Activated T-cell treated with anti-CD3 and anti-CD28 coated beads for 24 hours (primary cell): ENCODE measurements around the gene SLC6A11.

Experiments
- DNase-seq: peaks from one replicate; pipeline ENCODE4 v3.0.0-alpha.2; 2020; ENCODE audit warnings: low read depth

The SLC6A11 gene

DNA sequence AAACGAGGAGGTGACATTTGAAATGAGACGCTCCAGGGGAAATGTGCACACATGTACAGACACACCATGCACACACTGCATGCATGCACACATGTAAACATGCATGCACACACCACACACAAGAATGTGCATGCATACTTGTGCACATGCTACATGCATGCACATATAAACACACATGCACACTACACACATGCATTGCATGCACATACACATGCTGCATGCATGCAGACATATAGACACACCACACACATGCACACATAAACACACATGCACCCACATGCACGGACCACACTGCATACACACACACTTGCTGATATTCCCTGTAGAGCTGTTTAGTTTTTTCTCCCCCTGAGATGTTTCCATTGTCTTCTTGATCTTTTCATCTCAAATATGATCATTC, 138.7 kb downstream of the SLC6A11 start:
- DNase-seq, result no peak

DNA sequence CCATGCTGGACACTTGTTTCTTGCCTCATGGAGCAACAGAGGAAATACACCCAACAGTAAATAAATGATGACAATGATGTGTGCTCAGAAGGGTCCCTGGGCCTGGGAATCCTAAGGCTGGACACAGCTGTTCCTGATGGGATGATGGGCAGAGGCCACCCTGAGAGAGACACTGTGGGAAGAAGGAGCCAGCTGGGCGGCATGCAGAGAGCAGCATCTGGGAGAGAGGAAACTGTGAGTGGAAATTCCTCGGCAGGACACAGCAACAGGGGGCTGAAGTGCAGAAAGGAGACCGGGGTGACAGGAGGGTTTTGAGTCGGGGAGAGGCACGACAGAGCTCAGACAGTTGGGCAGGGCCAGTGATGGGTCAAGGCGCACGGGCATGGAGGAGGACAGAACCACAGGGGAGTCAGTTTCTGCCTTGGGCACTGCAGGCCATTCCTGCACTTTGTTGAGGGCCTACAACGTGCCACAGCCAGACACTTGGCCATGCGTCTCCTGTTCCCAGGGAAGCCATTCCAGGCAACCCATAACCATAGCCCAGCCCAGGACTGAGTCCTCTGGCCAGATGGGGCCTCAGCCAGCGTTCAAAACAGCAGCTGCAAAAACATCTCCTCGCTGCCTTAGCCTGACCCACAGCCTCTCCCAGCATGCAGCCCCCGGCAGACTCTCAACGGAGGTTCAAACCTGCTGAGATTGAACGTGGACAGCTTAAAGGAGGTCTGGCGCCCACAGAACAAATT, 139.9 kb downstream of the SLC6A11 start:
- DNase-seq, result no peak

DNA sequence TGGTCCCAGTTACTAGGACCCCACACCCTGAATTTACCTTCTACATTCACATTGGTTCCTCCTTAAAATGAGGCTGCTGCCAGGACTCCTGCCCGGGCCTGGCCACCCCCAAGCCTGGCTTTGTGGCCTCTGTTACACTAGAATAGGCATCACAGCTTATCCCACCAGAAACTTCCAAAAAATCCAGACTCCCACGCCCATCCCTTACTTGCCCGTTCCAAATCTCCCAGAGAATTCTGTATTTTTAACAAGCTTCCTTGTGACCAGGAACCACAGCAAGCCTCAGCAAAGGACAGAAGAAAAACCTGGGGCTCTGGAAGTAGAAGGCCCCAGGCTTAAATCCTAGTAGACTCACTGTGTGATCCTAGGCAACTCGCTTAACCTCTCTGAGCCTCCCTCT, 140.5 kb downstream of the SLC6A11 start:
- DNase-seq, result no peak

DNA sequence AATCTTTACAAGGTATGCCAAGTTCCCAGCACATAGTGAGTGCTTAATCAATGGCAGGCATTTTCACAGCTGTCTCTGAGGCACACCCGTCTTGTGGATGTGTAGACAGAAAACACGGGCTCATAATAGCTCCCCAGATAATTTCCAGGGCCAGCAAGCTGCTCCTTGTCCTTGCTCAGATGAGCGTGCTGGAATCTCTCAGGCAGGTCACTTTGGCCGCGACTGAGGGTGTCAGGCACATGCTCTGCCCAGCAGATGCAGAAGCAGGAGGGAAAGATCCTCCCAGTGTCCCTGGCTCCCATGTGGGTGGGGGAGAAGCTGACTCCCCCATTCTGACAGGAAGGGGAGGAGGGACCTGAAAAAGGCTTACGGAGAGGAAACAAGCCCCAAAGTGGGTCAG, 141.0 kb downstream of the SLC6A11 start:
- no peak for DNase-seq

DNA sequence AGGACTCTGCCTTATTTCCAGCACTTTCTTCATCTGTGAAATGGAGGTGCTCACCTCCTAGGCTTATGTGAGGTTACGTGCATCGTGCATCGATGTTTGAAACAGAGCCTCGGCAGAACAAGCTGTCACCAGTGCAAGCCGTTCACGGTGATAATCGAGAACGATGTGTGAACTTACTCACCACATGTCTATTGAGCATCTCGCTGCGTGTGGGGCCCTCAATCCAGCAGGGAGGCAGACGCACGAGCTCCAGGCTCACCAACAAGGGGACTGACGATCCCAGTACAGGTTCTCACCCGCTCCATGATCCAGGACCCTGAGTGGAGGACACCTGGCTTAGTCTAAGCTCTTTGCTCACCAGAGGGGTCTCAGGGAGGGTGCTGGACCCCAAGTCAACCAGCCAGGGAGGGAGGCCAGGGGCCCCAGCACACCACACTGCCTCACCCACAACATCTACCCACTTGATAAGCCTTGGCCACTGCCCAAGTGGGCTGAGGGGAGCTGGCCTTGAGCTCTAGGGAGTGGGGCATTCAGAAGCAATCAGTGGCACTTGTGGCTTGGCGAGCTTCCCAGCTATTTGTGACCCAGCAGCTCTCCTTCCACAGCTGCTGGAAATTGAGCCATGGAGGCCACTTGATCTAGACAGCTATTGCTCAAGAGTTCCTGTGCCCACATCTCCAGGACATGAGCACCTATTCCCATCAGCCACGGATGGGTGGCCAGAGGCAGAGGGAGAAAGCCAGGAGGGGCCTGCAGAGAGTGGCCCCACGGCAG, 142.1 kb downstream of the SLC6A11 start:
- no peak for DNase-seq

DNA sequence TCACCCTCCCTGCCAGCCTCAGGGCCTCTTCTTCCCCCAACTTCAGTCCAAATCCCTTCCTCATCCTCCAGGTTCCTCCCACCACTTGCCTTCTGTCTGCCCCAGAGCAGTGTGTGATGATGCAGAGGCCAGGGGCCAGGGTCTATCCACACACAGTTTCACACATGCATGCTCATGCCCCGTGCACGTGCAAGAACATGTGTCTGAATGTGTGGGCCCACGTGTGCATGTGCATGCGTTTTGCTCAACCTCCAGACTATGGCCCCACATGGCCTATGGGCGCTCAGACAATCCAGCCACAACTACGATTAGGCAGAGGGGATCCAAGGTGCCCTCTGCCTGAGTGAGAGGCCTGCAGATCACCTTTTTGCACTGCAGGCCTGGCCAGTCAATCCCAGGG, 144.2 kb downstream of the SLC6A11 start:
- no peak for DNase-seq

DNA sequence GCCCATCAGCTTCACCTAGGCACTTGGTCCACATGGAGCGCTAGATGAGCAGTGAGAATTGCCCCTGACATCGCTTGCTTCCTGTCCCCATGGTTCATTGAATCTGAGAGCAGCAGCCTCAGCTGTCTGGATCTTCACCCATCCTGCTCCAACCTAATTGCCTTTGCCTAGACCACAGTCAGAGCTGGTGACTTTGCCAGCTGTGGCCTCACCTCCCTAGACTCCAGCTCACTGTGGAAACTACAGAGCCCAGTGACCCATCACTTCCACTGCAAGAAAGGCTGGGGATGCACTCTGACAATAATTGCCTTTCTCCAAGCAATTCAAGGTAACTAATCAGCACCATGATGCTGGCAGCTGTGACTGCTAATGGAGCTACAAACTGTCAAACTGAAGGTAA, 145.9 kb downstream of the SLC6A11 start:
- no peak for DNase-seq

DNA sequence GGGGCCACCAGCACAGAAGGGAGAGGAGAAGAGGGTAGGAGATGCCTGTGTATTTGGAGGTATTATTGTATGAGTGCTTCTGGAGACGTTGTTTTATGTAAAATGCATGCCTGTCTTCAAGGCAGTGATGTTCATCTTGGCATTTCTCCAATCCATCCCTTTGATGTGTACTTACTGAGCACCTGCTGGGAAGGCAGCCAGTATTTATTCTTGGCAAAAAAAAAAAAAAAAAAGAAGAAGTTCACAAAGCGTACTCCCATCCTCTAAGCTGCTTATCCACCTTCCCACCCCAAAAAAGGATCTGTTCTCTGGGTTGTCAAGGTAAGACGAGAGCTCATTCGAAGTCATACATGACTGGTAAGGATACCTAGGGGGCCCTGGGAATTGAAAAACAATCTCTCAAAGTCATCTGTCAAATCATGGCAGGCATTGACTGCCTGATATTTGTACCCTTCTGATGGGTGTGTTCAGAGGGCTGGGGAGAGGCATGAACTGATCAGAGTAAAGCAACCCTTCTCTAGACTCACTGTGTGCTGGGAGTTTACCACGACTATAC, 146.5 kb downstream of the SLC6A11 start:
- no peak for DNase-seq

DNA sequence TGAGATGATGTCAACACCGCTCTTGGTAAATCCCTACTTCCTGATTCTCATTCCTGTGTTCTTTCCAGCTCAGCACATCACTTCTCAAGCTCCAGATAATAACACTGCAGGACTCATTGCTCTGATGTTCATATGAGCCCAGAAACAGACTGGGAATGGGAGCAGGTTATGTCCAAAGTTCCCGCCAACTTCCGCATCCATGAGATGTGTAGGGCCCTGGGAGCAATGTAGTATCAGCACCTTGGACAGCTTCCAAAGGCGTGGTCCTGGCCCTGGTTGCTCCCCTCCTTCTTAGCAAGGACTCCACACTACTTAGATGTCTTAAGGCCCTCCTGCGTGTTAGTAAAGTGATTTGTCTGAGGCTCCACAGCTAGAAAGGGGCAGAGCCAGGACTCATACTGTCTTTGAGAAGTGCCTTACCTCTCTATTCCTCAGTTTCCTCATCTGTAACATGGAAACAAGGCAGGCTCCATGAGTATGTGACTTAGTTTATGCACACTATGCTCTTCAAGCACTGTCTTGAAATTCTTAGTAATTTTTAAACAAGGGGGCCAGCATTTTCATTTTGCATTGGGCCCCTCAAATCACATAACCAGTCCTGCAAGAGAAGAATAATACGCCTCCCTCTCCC, 148.6 kb downstream of the SLC6A11 start:
- no peak for DNase-seq

DNA sequence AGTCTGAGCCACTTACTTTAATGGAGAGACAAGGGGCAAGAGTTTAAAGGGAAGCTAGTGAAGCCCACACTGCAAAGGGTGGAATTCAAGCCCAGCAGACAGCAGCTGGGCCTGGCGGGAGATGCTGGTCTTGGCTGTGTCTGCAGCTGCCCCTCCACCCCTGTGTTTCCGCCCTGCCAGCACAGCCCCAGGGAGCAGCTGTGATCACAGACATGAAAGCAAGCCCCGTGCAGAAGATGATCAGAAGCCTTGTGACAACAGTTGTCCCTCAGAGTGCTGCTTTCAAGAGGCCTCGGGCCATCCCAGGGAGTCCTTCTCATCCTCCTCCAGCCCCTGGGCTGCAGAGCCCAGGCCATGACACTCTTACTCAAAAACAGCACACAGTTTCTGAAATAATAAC, 152.4 kb downstream of the SLC6A11 start:
- no peak for DNase-seq

DNA sequence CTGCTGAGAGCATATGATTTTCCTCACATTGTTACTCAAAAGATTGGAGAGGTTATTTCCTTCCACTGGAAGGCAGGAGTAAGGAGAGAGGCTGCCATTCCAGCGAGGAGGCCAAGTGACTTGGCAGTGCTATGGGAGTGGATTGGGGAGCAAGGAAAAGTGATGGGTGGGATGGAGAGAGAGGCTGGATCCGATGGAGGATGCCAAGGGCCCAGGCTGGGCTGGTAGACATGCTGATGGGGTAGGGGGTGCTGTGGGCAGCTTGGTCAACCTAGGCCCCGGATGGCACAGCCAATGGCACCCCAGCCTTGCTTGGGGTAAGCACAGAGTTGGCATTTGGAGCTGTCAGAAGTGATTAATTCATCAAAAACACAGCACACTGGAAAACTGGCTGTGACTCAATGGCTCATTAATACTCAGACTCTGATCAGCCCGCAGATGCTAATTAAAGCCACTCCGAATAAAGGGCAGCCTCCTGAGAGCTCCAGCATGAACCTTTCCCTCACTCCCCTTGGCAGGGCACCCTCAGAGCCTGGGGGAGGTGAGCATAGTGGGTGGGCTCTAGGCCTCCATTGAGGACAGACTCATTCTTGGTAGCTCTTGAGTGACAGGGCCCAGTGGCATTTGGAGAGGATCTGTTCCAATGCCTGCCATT, 154.4 kb downstream of the SLC6A11 start:
- DNase-seq, result no peak

DNA sequence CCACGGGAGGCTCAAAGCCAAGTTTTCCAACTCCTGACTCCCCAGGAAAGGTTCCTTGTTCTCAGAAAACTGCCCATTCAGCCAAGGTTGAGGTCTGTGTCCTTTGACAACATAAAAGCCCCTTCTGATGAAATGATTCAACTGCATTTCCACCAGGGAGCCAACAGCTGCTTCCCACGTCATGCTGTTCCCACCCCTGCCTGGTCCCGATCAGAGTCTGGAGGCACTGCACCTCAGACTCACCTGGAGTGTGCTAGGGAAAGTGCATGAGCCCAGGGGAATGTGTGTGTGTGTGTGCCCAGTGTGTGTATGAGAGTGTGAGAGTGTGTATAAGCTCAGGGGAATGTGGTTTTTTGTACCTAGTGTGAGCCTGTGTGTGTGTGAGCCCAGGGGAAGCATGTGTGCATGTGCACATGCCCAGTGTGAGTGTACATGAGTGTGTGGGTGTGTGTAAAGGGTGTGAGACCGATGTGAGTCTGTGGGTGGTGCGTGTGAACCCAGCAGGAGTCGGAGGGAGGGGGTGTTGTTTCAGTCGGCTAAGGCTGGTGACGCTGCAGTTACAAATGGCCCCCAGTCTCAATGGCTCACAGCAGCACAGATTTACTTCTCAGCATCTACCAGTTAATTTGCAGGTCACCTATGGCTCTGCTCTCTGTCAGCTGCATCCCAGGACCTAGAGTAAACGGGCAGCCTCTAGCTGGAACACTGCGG, 156.2 kb downstream of the SLC6A11 start:
- DNase-seq, result no peak

DNA sequence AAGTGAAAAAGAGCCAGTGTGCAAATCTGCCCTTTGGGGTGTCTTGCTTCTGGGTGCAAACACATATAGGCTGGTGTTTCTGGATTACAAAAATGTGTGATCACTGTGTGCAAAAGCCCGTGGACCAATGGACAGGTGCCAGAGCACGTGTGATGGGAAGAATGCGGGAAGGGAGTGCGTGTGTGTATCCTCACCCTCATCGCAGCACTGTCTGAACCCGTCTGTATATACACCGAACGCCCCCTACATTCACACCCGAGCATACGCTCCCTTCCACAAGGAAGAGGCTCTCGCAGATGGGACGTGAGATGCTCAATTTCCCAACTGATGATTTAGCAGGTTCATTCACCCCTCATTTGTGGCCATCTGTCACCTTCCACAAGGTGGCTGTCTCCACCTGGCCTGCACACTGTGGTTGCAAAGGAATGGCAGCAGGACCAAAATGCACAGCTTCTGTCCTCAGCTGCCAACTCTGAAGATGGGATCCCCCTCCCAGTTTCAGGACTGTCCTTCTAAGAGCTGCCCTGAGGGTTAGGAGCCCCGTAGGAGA, 157.1 kb downstream of the SLC6A11 start:
- DNase-seq, result no peak

DNA sequence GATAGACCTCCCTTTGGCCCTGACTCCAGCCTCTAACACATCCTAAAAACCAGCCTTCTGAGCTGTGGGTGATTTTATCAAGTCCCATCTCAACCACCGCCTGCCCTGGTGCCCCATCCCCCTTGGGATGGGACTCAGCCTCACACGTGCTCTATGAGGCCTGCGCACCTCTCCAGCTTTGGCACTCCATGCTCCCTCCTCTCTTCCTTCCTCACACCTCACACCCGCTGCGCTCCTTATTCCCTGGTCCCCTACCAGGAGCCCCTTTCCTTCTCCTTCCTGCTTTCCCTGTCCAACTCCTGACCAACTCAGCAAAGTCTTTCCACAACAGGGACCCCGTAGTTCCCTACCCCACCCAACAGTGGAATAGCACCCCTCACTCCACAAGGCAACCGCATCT, 158.1 kb downstream of the SLC6A11 start:
- DNase-seq, result no peak

DNA sequence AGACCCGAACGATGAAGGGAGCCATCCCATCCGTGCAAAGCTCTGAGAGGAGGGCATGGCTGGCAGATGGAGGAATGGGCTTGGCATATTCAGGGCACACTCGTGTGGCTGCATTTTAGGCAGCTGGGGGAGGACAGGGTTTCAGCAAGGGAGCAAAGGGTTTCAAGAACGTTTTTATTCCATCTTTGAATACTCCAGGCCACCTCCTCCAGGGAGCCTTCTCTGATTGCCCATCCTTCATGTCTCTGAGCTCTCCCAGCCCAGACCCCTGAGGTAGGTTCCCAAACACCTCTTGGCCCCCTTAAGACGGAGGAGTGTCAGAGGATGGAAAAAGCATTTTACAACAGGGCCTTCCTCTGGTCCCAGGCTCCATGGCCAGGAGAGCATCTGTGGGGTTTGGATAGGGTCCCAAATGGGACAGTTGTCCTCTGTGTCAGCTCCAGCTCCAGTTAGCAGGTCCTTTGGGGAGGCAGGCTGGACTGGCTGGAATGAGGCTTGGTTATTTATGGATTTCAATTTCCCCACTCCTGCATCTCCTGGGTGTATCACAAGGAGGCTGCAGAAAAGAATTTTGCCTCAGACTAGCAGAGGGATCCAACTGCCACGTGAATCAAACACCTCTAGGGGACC, 158.8 kb downstream of the SLC6A11 start:
- no peak for DNase-seq

DNA sequence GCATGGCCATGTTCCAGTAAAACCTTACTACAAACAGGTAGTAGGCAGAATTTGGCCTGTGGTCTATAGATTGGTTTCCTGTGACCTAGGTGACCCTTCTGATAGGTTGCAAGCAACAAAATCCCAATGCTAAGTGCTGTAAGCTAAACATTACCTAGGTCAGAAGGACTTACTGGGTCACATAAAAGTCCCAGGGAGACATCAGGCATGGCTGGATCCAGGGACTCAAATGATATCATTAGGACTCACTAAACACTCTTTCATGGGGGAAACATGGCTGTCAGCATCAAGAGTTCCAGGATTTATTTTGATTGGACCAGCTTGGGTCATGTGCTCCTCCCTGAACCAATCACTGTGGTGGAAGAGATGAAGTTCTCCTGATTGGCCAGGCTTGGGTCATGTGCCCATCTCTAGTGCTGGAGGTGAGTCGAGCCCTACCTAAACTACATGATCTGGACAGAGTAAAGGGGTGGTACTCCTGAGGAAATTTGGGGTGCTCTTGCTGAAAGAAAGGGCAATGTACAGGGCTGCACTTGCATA, 159.7 kb downstream of the SLC6A11 start:
- DNase-seq, result no peak

DNA sequence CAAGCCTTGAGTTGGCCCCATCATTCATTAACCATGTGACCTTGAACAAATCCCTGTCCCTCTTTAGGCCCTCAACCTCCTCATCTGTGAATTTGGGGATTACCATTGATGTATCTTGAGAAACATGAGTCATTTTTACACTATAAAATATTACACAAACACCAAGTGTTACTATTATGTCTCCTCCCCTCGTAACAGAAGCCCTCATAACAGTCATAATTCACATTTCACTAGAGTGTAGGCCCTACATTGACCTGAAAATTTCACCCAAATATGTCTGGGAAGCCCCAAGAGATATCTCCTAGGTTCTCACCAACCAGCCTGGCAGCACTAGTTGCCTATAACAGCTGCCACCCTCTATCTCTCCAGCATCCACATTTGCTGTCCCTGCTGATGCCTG, 160.7 kb downstream of the SLC6A11 start:
- DNase-seq, result no peak

DNA sequence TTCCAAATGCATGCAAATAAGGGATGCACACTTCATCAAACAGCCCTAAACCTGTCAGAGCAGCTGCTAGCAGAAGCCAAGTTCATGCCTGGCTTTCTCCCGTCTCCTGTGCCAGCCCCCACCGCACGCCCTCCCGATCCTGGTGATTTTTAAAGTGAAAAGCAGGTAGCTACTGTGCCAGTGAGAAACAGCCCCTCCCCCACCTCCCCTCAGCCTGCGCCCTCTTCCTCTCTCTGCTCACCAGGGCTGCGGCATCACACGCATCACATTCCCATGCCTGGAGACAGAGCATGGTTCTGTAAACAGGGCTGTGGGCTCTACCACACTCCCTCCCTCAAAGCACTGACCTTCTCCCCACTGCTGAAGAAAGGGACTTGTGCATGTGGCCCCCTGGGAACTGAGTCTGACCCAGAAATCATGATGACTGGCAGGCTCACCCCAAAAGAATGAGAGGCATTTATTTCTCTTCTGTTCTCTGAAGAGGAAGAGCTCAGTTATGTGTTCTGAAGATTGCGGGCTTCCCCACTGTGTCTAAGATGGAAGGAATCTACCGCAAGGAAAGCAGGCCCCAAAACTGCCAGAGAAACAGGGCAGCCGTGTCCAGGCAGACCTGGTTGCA, 162.0 kb downstream of the SLC6A11 start:
- no peak for DNase-seq

DNA sequence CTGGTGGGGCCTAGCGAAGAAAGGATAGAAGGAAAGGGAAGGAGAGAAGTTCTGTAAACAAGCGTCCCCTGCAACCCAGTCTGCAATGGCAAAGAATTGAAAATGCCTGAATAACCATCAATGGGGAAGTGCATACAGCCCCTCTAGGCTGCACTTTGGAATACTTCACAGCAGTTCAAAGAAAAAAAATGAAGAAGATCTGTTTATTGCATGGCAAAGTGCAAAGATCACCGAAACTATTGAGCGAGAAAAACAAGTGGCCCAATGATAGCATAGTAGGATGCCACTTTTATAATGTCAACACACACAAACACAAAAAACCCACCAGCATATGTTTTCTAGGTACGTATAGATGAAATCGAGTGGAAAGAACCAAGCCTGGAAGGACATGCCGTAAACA, 162.9 kb downstream of the SLC6A11 start:
- DNase-seq, result no peak

DNA sequence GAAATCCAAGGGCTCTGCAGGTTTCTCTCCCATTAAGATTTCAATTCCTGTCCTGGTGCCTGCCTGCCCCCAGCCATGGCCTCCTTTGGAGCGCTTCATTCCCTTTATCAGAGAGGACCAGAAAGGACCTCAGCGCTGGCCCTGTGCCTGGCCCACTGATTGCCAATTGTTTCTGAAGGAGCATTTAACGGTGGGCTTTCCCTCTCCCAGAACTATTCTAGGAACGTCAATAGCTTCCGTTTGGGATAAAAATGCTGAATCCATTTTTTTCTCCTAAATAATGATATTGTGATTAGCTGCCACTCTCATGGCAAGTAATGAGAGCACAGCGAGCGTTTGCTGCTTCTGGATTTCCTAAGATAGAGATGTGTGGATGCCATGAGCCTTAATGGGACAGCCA, 164.3 kb downstream of the SLC6A11 start:
- no peak for DNase-seq
